ENCODE measurements around the gene PDE4B. TPM values are rescaled to one million over a fixed set of nuclear protein-coding genes. Genes with fewer than 3 reads are reported as not detected.
A peak's percentile ranks its signal among the peaks of the same experiment; 100 is the strongest.

The PDE4B gene
- total RNA-seq, 1 donor: 2.3 TPM

DNA sequence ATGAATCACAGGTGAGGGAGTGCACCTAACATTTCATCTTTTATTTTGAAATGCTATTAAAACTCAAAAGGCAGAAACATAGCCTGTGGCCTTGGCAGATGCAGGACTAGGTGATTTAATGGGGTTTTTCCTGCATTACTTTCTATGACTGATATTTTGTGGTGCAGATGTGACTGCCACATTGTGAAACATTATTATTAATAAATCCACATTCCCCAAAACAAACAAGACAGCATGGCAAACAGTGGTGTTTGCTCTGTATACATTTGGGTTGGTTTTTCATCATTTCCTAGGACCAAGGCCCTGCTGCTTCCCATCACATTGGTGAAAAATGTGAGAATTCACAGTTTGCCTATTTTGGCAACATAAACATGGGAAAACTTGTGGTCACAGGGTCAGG lies 493.6 kb downstream of the PDE4B start:
- H3K4me3 ChIP-seq (ENCODE audit: low read depth, low read length): no peak overlapping the region
- TF ChIP-seq, protein P1, sequence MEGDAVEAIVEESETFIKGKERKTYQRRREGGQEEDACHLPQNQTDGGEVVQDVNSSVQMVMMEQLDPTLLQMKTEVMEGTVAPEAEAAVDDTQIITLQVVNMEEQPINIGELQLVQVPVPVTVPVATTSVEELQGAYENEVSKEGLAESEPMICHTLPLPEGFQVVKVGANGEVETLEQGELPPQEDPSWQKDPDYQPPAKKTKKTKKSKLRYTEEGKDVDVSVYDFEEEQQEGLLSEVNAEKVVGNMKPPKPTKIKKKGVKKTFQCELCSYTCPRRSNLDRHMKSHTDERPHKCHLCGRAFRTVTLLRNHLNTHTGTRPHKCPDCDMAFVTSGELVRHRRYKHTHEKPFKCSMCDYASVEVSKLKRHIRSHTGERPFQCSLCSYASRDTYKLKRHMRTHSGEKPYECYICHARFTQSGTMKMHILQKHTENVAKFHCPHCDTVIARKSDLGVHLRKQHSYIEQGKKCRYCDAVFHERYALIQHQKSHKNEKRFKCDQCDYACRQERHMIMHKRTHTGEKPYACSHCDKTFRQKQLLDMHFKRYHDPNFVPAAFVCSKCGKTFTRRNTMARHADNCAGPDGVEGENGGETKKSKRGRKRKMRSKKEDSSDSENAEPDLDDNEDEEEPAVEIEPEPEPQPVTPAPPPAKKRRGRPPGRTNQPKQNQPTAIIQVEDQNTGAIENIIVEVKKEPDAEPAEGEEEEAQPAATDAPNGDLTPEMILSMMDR (IDR thresholded peaks at IDR 0.05; ENCODE audit: insufficient read depth, low read length): no peak
- DNase-seq (ENCODE audit: low read depth): no peak

DNA sequence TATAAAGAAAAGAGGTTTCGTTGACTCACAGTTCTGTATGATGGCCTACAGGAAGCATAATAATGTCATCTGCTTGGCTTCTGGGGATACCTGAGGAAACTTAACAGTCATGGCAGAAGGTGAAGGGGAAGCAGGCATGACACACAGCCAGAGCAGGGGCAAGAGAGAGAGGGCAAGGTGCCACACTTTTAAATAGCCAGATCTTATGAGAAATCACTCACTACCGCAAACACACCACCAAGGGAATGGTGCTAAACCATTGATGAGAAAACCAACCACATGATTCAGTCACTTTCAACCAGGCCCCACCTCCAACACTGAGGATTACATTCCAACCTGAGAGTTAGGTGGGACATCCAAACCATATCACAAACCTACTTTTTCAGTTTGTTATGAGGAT lies 495.4 kb downstream of the PDE4B start:
- TF ChIP-seq, protein P1 (IDR thresholded peaks at IDR 0.05; ENCODE audit: insufficient read depth, low read length): no peak
- no peak for DNase-seq (ENCODE audit: low read depth)

DNA sequence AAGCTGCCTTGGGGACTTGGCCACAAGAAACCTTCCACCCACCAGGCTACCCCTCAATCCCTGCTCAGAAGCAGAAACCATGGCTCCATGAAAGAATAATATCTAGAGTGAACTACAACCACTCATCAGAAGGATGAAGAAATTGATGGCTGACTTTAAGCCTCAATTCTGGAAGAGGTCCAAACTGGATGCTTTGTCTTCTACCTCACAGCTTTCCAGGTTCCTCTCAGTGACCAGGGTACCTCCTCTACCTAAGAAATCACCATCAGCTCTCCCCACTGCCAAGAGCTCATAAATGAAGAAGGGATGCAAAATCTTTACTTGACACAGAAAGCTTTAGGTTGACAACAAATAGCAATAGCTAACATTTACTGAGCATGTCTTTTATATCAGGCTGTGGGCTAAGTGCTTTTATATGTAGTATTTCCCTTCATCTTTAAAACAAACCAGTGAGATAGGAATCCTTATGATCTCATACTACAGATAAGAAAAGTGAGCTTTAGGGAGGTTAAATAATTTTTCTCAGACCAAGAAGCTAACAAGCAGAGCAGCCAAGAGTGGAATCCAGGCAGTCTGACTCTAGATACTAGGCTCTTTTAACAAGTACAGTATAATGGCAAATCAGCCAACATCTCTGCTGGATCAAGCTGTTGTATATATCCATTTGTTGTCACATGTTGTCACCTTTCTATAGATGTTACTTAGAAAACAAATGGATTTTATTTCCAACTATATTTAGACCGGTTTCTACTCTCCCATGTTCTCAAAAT lies 498.3 kb downstream of the PDE4B start:
- peak; percentile 45 for DNase-seq (ENCODE audit: low read depth)
- TF ChIP-seq, protein P1 (IDR thresholded peaks at IDR 0.05; ENCODE audit: insufficient read depth, low read length): no peak
- no peak overlapping the region for H3K4me3 ChIP-seq (ENCODE audit: low read depth, low read length)

More for the DNA sequence above, 495.4 kb downstream of the PDE4B start:
- no peak overlapping the region for H3K4me3 ChIP-seq (ENCODE audit: low read depth, low read length)

DNA sequence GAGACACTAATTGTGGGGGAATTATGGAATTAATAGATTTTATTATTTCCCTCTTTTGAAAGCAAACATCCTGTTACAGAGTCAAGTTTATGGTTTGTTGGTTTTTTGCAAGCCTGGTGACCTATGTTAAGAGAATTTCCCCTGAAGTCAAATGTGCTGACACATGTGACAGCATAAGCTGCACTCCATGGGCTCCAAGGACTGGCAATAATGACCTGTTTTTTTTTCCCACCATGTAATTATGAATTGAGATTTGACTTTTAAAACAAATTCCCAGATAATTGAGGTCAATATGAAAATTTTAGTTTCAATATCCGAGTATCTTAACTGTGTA lies 498.8 kb downstream of the PDE4B start:
- TF ChIP-seq, protein P1 (IDR thresholded peaks at IDR 0.05; ENCODE audit: insufficient read depth, low read length): no peak
- no peak for DNase-seq (ENCODE audit: low read depth)
- no peak overlapping the region for H3K4me3 ChIP-seq (ENCODE audit: low read depth, low read length)

DNA sequence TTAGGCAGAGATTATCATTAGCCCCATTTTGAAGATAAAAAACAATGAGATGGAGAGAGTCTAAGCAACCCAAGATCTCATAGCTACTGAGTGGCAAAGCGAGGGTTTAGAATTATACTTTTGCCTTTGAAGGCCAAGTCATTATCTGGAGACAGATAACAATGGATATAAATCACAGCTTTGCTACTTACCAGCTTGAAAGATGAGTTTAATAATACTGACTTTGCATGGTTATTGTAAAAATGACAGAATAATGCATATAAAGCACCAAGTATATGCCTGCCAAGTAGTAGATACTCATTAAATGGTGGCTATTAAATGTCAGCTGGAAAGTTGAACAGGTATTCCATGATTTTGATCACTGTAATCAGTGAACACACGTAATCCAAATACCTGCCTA lies 499.6 kb downstream of the PDE4B start:
- H3K4me3 ChIP-seq (ENCODE audit: low read depth, low read length): no peak overlapping the region
- TF ChIP-seq, protein P1 (IDR thresholded peaks at IDR 0.05; ENCODE audit: insufficient read depth, low read length): no peak
- DNase-seq (ENCODE audit: low read depth): no peak

DNA sequence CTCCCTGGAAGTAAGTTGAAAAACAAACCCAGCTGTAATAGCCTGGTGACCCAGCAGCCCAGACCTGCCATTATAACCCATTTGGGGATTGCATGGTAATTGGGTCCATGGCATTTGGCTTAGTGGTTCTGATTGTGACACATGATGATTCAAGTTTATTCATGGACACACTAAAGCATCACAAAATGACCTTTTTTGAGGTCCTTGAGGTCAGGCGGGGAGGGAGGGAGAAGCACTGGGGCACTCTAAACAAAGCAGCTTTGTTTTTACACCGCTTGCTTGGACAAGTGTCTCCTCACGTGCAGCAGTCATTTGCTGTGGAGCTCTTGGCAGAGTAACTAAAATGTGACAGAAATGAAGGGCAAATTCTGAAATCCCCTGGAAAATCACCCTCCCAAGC lies 500.2 kb downstream of the PDE4B start:
- TF ChIP-seq, protein P1 (IDR thresholded peaks at IDR 0.05; ENCODE audit: insufficient read depth, low read length): no peak
- no peak for DNase-seq (ENCODE audit: low read depth)
- H3K4me3 ChIP-seq (ENCODE audit: low read depth, low read length): no peak overlapping the region
